ENCODE measurements around the gene COPS3.

DNA sequence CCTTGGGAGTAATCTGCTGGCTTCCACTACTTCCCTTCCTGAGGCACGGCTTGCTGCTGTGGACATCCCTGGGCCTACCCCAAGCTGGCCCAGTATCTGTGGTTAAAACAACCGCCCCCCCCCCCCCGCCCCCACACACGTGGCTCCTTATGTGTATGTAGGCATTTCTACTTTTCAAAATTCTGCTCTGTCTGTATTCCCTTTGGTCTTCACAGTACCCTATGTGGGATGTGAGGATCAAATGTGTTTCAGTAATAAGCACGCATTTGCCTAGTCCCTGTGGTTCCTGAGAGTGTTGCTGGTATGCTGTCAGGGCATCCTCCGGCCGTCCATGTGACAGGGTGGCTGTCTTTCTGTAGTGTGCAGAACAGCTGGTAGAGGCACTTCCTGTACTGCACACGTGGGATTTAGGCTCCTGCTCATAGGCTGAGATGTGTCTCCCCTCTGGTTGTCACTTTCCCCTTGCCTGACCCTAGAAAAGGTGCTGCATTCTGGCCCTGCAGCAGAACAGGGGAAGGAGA lies 24.3 kb upstream of the COPS3 start:
- TF ChIP-seq, protein P1, sequence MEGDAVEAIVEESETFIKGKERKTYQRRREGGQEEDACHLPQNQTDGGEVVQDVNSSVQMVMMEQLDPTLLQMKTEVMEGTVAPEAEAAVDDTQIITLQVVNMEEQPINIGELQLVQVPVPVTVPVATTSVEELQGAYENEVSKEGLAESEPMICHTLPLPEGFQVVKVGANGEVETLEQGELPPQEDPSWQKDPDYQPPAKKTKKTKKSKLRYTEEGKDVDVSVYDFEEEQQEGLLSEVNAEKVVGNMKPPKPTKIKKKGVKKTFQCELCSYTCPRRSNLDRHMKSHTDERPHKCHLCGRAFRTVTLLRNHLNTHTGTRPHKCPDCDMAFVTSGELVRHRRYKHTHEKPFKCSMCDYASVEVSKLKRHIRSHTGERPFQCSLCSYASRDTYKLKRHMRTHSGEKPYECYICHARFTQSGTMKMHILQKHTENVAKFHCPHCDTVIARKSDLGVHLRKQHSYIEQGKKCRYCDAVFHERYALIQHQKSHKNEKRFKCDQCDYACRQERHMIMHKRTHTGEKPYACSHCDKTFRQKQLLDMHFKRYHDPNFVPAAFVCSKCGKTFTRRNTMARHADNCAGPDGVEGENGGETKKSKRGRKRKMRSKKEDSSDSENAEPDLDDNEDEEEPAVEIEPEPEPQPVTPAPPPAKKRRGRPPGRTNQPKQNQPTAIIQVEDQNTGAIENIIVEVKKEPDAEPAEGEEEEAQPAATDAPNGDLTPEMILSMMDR (IDR thresholded peaks at IDR 0.05) = no peak
- no peak for TF ChIP-seq EP300 (IDR thresholded peaks at IDR 0.05)

Measured in upper lobe of left lung (tissue), 4 donors.